Pancreas (tissue), 10 donors: Measurements from ENCODE around the gene UIMC1. TPM values are rescaled to one million over a fixed set of nuclear protein-coding genes. Genes with fewer than 3 reads are reported as not detected.

Experiments used
- ATAC-seq, 4 donors: fragments of 200-7000 bp; cut with Tn5 transposase; one replicate each; pipeline versions ENCODE4 v1.8.0 to v1.9.1; 2020; ENCODE audit warnings: mild to moderate bottlenecking in 4 of 4, moderate library complexity in 4 of 4
- DNase-seq, 6 donors: peaks; one replicate each; pipeline ENCODE4 v3.0.0-alpha.2; 2020
- FAIRE-seq: peaks from 2 replicates; lab custom pipeline; 2012; peaks lifted over from hg19 to GRCh38; lab: Jason Lieb, UNC
- H3K27ac ChIP-seq, 4 donors: fragments of 200-600 bp; sonication (generic); 1 replicate in 3 of 4; 2 replicates in 1 of 4; pipeline versions ENCODE4 v1.5.0 to v1.8.0; 2020
- H3K27me3 ChIP-seq, 4 donors: fragments of 200-600 bp; one replicate each; pipeline ENCODE4 v1.8.0; 2021
- H3K36me3 ChIP-seq, 3 donors: fragments of 200-600 bp; sonication (generic) in 1 of 3; one replicate each; pipeline versions ENCODE4 v1.5.0 to v1.8.0; 2020 to 2021
- H3K4me1 ChIP-seq, 3 donors: fragments of 200-600 bp; one replicate each; pipeline ENCODE4 v1.8.0; 2021
- H3K4me3 ChIP-seq, 4 donors: fragments of 200-600 bp; sonication (generic) in 2 of 4; one replicate each; pipeline versions ENCODE4 v1.5.0 to v1.8.0; 2020 to 2021
- H3K9me3 ChIP-seq, 4 donors: fragments of 200-600 bp; one replicate each; pipeline ENCODE4 v1.8.0; 2021
- CTCF ChIP-seq, 4 donors: fragments of 200-600 bp; sonication (generic) in 3 of 4; IDR thresholded peaks; one replicate each; pipeline versions ENCODE4 v1.5.0 to v1.8.0; 2021; ENCODE audit warnings: antibody characterized with exemption in 4 of 4
- WGBS, 2 donors: extraction: QIAGEN DNeasy Blood & Tissue Kit; methylation state at CpG; one replicate each; pipeline ENCODE4 v1.1.7; 2013; 5-methylcytosine and 5-hydroxymethylcytosine counted together
- intact Hi-C, 3 donors: fragments of 100-400 bp; cut with DNase I; formaldehyde crosslinking; loops; one replicate each; pipeline versions ENCODE4 v1.11.1 to v1.14.2; 2022
- polyA plus RNA-seq, 2 donors: library from polyadenylated mRNA; stranded (reverse); fragments of 200-250 nt; gene quantifications; one replicate each; pipeline ENCODE4 v1.2.3, GENCODE V29; 2013
- total RNA-seq, 6 donors: library from RNA; stranded (reverse); fragmentation: NEBNext Ultra II Directional in 4 of 6; extraction: Animal tissue kit (Norgen Biotek cat#: 25700) in 4 of 6; gene quantifications; one replicate each; pipeline versions ENCODE4 v1.2.1 to v1.2.4, GENCODE V29; 2021 to 2023
- donor health status: healthy with polysubstance abuse.
- donor health status: DM: no; HTN: no; CAD: no; lungs with moderate emphysema.
- donor health status: DM: no; HTN: no; CAD: no.
- donor health status: control.
- donor health status: control.
- donor health status: Bipolar disorder and iron deficiency.
- donor health status: DM: yes; HTN: yes; CAD: no.
- donor health status: DM: no; HTN: no; CAD: no.
- donor health status: DM: no; HTN: no; CAD: no.
- donor health status: DM: yes; HTN: yes; CAD: no.

The UIMC1 gene
- total and polyA plus RNA-seq, 8 donors = 19.9 to 29.5 (median 23.0) TPM

DNA sequence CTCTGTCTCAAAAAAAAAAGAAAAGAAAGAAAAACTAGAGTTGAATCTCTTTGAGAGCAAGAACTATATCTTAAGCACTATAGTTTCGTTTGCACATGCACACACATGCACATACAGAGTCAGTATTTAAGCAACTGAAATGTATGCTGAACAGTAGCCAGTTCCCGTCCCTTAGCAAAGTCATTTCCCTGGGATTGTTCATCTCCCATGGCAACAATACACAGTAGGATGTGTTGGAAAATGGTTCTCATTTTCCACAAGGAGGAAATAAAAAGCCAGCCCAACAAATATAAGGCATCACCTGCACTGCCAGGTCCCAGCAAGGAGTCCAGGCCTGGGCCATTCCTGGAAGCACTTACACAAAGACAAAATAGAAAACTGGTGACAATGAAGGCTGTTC lies 11.8 kb upstream of the UIMC1 start:
- intact Hi-C loops = no loop called here
- Histone ChIP-seq H3K36me3 (no peaks in the 10 kb centered on the region), H3K27ac (no peak overlapping the region), H3K27me3 (no peaks in the 10 kb centered on the region), H3K9me3 (no peaks in the 10 kb centered on the region), H3K4me1 (peaks cover 0 to 3% (median 0%) of the 10 kb centered on the region in 3 donors), H3K4me3 (no peak overlapping the region)
- ATAC-seq (no peak), FAIRE-seq (no peak), DNase-seq (no peak)
- 78 to 87% methylated on average over 2 of the region's 2 CpGs for WGBS, 2 donors
- no peak for TF ChIP-seq CTCF (IDR thresholded peaks at IDR 0.05)

DNA sequence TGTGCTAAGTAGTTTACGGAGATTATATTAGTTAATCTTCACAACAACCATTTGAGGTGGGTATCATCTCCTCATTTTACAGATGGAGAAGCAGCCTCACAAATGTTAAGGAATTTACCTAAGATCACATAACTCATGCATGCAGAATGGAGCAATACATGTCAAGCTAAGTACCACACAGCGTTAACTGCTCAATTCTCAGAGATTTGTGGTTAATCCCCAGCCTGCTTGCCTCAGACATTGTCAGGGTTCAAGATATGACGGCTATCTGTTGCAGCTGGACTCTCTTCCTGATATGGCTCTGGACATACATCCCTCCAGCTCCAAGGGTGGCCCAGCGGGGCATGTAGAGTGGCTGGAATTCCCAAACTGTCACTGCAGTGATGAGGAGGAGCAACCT lies 8.6 kb upstream of the UIMC1 start:
- ATAC-seq (no peak), FAIRE-seq (no peak)

GRCh38 chr5:177010153-177010552 lies 3.6 kb upstream of the UIMC1 start:
- no peaks in the 10 kb centered on the region for H3K27me3 ChIP-seq
- no peak for TF ChIP-seq CTCF (IDR thresholded peaks at IDR 0.05)
- H3K4me1 ChIP-seq = peaks cover 0 to 2% (median 2%) of the 10 kb centered on the region in 3 donors
- WGBS, 2 donors = 96 to 97% methylated on average over 4 of the region's 4 CpGs
- no peak for ATAC-seq
- intact Hi-C loops = no loop called here
- no peak for DNase-seq
- H3K27ac ChIP-seq = no peak overlapping the region
- FAIRE-seq = no peak
- H3K9me3 ChIP-seq = no peaks in the 10 kb centered on the region
- H3K36me3 ChIP-seq = no peaks in the 10 kb centered on the region
- H3K4me3 ChIP-seq = no peak overlapping the region

More for the DNA sequence above, 8.6 kb upstream of the UIMC1 start:
- 91 to 92% methylated on average over 4 of the region's 4 CpGs for WGBS, 2 donors
- H3K9me3 ChIP-seq = no peaks in the 10 kb centered on the region
- H3K27me3 ChIP-seq = no peaks in the 10 kb centered on the region
- no peak overlapping the region for H3K4me3 ChIP-seq
- H3K36me3 ChIP-seq = no peaks in the 10 kb centered on the region
- no peak overlapping the region for H3K27ac ChIP-seq
- intact Hi-C loops = no loop called here
- DNase-seq = no peak
- H3K4me1 ChIP-seq = no peaks in the 10 kb centered on the region
- no peak for TF ChIP-seq CTCF (IDR thresholded peaks at IDR 0.05)

- Histone ChIP-seq H3K36me3 (no peaks in the 10 kb centered on the region), H3K27me3 (no peaks in the 10 kb centered on the region), H3K4me1 (peaks cover 5 to 13% (median 8%) of the 10 kb centered on the region in 3 donors), H3K9me3 (no peaks in the 10 kb centered on the region), H3K4me3 (no peak overlapping the region), H3K27ac (no peak overlapping the region)
- FAIRE-seq (no peak), DNase-seq (no peak), ATAC-seq (no peak)
- intact Hi-C loops = no loop called here
- 34 to 46% methylated on average over 2 of the region's 2 CpGs for WGBS, 2 donors
- TF ChIP-seq CTCF (IDR thresholded peaks at IDR 0.05) = no peak
Observed at GRCh38 chr5:177008716-177009115, 2.1 kb upstream of the UIMC1 start.

DNA sequence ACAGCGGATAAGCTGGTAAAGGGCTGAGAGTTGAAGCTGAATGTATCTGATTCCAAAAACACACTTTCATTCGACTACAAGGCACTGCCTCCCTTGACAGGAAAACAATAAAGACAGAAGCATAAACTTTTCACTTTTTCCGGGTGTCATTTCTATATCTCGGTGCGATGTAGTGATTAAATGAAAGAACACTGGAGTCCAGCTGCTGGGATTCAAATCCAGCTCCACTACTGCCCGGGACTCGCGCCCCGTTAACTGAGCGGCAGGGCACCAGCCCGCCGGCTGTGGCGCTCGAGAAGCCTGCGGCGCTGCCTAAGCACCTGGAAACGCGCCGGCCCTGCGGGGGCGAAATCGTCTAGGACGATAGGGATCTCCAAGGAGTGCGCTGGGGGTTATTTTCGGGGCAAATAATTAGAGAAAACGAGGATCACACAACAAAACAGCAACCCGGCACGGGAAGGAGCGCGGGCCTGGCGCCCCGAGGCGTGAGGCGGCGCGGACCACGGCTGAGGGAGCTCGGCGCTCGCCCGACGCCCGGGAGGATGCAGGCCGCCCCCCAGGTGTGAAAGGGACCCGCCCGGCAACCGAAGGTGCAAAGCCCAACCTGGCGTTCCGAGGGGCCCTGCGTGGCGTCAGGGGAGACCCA lies 837 bp downstream of the UIMC1 start:
- DNase-seq (peak; percentile 47 to 90 (median 78)), FAIRE-seq (no peak), ATAC-seq (peak; percentile 78 to 90 (median 82))
- Histone ChIP-seq H3K36me3 (no peaks in the 10 kb centered on the region), H3K4me1 (peaks cover 5 to 13% (median 8%) of the 10 kb centered on the region in 3 donors), H3K27me3 (no peaks in the 10 kb centered on the region), H3K9me3 (no peaks in the 10 kb centered on the region), H3K4me3 (peak overlapping the region; percentile 57 to 98 (median 80)), H3K27ac (peak overlapping the region; percentile 84 to 95 (median 91))
- intact Hi-C loops = no loop called here
- TF ChIP-seq CTCF (IDR thresholded peaks at IDR 0.05) = peak in 3 of 4 donors; percentile 17 to 32 (median 25)
- WGBS, 2 donors = 0% methylated on average over 50 to 51 of the region's 51 CpGs
